ENCODE results near the gene DDA1.

DNA sequence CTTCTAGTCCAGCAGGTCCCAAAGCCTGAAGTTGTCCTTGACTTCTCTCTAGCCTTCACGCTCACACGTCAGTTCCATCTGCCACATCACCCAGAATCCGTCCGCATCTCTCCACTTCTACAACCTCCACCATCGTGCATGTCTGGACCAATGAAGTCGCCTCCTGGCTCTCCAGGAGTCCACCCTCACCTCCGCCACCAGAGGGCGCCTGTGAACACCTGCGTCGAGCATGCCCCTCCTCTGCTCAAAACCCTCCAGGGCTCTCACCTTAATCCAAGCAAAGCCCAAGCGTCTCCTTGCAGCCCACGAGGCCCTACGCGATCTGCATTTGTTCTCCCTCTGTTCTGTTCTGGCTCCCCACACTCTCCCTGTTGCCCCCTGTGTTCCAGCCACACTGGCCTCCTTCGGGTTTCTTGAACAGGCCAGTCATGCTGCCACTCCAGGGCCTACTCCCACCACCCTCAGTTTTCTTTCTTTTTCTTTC is 48.5 kb upstream of the DDA1 start:
- TF ChIP-seq, protein P1, sequence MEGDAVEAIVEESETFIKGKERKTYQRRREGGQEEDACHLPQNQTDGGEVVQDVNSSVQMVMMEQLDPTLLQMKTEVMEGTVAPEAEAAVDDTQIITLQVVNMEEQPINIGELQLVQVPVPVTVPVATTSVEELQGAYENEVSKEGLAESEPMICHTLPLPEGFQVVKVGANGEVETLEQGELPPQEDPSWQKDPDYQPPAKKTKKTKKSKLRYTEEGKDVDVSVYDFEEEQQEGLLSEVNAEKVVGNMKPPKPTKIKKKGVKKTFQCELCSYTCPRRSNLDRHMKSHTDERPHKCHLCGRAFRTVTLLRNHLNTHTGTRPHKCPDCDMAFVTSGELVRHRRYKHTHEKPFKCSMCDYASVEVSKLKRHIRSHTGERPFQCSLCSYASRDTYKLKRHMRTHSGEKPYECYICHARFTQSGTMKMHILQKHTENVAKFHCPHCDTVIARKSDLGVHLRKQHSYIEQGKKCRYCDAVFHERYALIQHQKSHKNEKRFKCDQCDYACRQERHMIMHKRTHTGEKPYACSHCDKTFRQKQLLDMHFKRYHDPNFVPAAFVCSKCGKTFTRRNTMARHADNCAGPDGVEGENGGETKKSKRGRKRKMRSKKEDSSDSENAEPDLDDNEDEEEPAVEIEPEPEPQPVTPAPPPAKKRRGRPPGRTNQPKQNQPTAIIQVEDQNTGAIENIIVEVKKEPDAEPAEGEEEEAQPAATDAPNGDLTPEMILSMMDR (IDR thresholded peaks at IDR 0.05; ENCODE audit: low read length) = peak; percentile 97
- TF ChIP-seq EZH2phosphoT487 (IDR thresholded peaks at IDR 0.05; ENCODE audit: low read length) = no peak
- no peak for TF ChIP-seq EZH2 (optimal IDR thresholded peaks at IDR 0.05; ENCODE audit: low read depth, low read length)
